Omental fat pad (tissue), 4 donors: ENCODE results near the gene FBXO47. TPM values are rescaled to one million over a fixed set of nuclear protein-coding genes. Genes with fewer than 3 reads are reported as not detected.
A peak's percentile ranks its signal among the peaks of the same experiment; 100 is the strongest.

Source experiments
- ATAC-seq: fragments of 150-250 bp; one replicate; pipeline ENCODE4 v1.9.1; 2016; ENCODE audit warnings: mild to moderate bottlenecking, moderate library complexity; ENCODE audit not compliant: low FRiP score
- DNase-seq: peaks from one replicate; pipeline ENCODE4 v3.0.0-alpha.2; 2019; ENCODE audit warnings: low spot score
- CTCF ChIP-seq, 3 donors: fragments of 450-650 bp; IDR thresholded peaks; one replicate each; pipeline ENCODE4 v1.5.1; 2016 to 2017; ENCODE audit warnings: antibody characterized with exemption in 3 of 3, mild to moderate bottlenecking in 3 of 3, moderate library complexity in 2 of 3
- total RNA-seq, 4 donors: library from RNA; depleted of rRNA; stranded (reverse); fragments of >200 nt; gene quantifications; one replicate each; pipeline ENCODE4 v1.1.0, GENCODE V29; 2016

FBXO47 gene
- total RNA-seq, 4 donors from 2014 or later = not detected

GRCh38 chr17:38996660-38997337, 29.6 kb upstream of the FBXO47 start:
- DNase-seq (no peak), ATAC-seq (no peak)
- TF ChIP-seq CTCF (IDR thresholded peaks at IDR 0.05) = no peak

DNA sequence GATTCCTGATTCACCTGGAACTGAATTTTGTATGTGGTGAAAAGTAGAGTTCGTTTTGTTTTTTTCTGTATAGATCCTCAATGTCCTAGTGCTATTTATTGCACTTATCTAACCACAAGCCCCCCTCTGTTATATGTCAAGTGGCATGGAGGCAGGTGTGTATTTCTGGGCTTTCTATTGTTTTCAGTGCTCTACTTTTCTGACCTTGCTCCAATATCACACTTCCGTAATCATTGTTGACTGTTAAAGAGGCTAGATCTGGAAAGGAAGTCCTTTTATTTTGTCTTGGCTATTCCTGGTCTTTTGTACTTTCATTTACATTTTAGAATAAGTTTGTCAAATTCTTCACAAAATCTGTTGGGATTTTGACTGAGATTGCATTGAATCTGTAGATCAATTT, 26.8 kb upstream of the FBXO47 start:
- no peak for TF ChIP-seq CTCF (IDR thresholded peaks at IDR 0.05)
- DNase-seq (no peak), ATAC-seq (no peak)

DNA sequence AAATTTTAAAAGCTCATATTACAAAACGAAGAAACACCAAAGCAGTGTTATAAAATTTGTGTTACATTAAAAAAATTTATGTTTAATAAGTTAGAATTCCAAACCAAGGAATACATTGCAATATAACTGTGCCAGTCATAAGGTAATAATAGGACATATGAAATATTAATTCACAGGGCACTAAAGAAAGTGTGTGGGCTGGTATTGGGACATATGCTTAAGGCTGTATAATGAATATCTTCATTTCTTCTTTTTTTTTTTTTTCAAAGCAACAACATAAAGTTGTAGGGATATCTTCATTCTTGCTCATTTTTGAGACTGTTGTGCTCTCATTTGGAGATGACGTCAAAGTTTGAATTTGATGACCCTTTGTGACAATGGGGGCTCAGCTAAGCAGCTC, 17.5 kb upstream of the FBXO47 start:
- no peak for ATAC-seq
- no peak for TF ChIP-seq CTCF (IDR thresholded peaks at IDR 0.05)
- DNase-seq = no peak

GRCh38 chr17:38982858-38983746, 15.9 kb upstream of the FBXO47 start:
- DNase-seq = no peak
- peak in 1 of 3 donors; percentile 11 for TF ChIP-seq CTCF (IDR thresholded peaks at IDR 0.05)
- peak; percentile 77 for ATAC-seq

DNA sequence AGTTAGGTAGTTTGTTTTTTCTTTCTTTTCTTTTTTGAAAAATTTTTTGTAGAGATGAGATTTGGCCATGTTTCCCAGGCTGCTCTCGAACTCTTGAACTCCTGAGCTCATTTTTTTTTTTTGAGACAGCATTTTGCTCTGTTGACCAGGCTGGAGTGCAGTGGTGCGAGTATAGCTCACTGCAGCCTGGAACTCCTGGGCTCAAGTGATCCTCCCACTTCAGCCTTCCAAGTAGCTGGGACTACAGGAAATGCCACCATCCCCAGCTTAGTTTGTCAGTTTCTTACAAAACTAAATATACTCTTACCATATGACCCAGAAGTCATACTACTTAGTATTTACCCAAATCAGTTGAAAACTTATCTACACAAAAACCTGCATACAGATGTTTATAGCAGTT, 14.4 kb upstream of the FBXO47 start:
- no peak for DNase-seq
- ATAC-seq = no peak
- no peak for TF ChIP-seq CTCF (IDR thresholded peaks at IDR 0.05)

- TF ChIP-seq CTCF (IDR thresholded peaks at IDR 0.05) = no peak
- no peak for DNase-seq
These were observed 13.5 kb upstream of the FBXO47 start for GRCh38 chr17:38980490-38981217.

More at GRCh38 chr17:38980490-38981217, 13.5 kb upstream of the FBXO47 start:
- no peak for ATAC-seq
